Stimulated activated CD8-positive, alpha-beta memory T cell treated with anti-CD3 and anti-CD28 coated beads, Interleukin-7, amount 100 ng/mL, for 4 hours (primary cell): ENCODE results near the gene GPR42.
"Not testable (repeated sequence)": the region's sequence is repeated elsewhere in the genome, so short reads cannot be mapped to it uniquely, and the experiment has no call there.

Experiments
- DNase-seq, 2 donors: peaks; one replicate each; pipeline ENCODE4 v3.0.0-alpha.2; 2020; ENCODE audit warnings: low read depth in 2 of 2

The GPR42 gene

GRCh38 chr19:35346193-35347052 lies 24.4 kb upstream of the GPR42 start:
- peak; percentile 63 to 67 for DNase-seq

GRCh38 chr19:35347171-35347929 lies 23.5 kb upstream of the GPR42 start, which contains the start of gene FFAR1:
Gene FFAR1 (plus strand): TSS chr19:35347902. CDS start chr19:35351552, 3,650 bp downstream.
- peak; percentile 17 to 23 for DNase-seq

- no peak for DNase-seq
Observed at GRCh38 chr19:35347930-35348298, 23.0 kb upstream of the GPR42 start.

- DNase-seq: no peak
Observed at GRCh38 chr19:35348911-35349611, 21.8 kb upstream of the GPR42 start.

- no peak for DNase-seq
Observed at GRCh38 chr19:35349614-35350521, 21.0 kb upstream of the GPR42 start.

GRCh38 chr19:35350591-35350990 lies 20.3 kb upstream of the GPR42 start:
- no peak for DNase-seq

- DNase-seq: no peak
Observed at GRCh38 chr19:35351411-35352176, 19.3 kb upstream of the GPR42 start.

GRCh38 chr19:35352177-35352447 lies 18.8 kb upstream of the GPR42 start:
- DNase-seq: no peak

- DNase-seq: peak; percentile 42 to 62
Observed at GRCh38 chr19:35352448-35353304, 18.2 kb upstream of the GPR42 start.

GRCh38 chr19:35353635-35354034 lies 17.2 kb upstream of the GPR42 start:
- no peak for DNase-seq

GRCh38 chr19:35354898-35355297 lies 16.0 kb upstream of the GPR42 start:
- no peak for DNase-seq

- DNase-seq: no peak
Observed at GRCh38 chr19:35355791-35356460, 14.9 kb upstream of the GPR42 start.

GRCh38 chr19:35357867-35358573 lies 12.8 kb upstream of the GPR42 start, which contains the start of gene FFAR3:
Gene FFAR3 (plus strand): TSS chr19:35358460. CDS start chr19:35358891, 431 bp downstream.
- DNase-seq: no peak

- not testable (repeated sequence) for DNase-seq
Observed at GRCh38 chr19:35358834-35359233, 12.0 kb upstream of the GPR42 start.

- DNase-seq: not testable (repeated sequence)
Observed at GRCh38 chr19:35359395-35359794, 11.5 kb upstream of the GPR42 start.

GRCh38 chr19:35360081-35360480 lies 10.8 kb upstream of the GPR42 start:
- not testable (repeated sequence) for DNase-seq

GRCh38 chr19:35360880-35361420 lies 9.9 kb upstream of the GPR42 start:
- no peak for DNase-seq
